ENCODE measurements around the gene FBXL22.

The FBXL22 gene

GRCh38 chr15:63593705-63594671, 3.2 kb upstream of the FBXL22 start:
- Histone ChIP-seq H3K4me1 (ENCODE audit: control insufficient read depth, insufficient read depth, low read length) (peaks cover 5% of the 10 kb centered on the region), H3K27me3 (ENCODE audit: control insufficient read depth, insufficient read depth, low read length, poor library complexity, severe bottlenecking) (no peaks in the 10 kb centered on the region), H3K9me3 (ENCODE audit: control insufficient read depth, low read length) (no peaks in the 10 kb centered on the region), H3K27ac (ENCODE audit: insufficient read depth, low read depth, low read length, poor library complexity, severe bottlenecking) (no peak overlapping the region), H3K4me3 (ENCODE audit: insufficient read depth, low read depth, low read length) (no peak overlapping the region), H3K36me3 (ENCODE audit: control insufficient read depth, insufficient read depth, low read length) (peaks cover 14% of the 10 kb centered on the region)
- 93 to 97% methylated on average over 7 to 9 of the region's 9 CpGs for WGBS, 2 experiments

DNA sequence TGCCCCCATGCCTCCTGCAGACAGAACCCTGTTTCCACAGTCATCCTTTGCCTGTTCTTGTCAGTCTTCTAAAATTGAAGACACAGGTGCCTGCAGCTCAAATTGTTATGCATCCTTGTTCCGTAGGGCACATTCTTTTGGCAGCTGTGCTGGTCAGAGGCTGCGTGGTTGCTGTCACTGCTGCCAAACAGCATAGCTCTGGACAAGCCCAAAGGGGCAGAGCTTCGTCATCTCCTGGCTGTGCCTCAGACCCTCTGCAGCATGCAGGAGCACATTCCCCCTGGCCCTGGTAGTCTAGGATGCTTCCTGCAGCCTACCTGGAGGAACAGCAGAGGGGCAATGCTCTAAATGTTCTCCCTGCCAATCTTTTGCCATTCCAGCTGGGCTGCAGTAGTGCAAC, 2.1 kb upstream of the FBXL22 start:
- 68 to 73% methylated on average over 3 of the region's 3 CpGs for WGBS, 2 experiments
- H3K9me3 ChIP-seq (ENCODE audit: control insufficient read depth, low read length), result no peaks in the 10 kb centered on the region
- peaks cover 8% of the 10 kb centered on the region for H3K36me3 ChIP-seq (ENCODE audit: control insufficient read depth, insufficient read depth, low read length)
- H3K4me1 ChIP-seq (ENCODE audit: control insufficient read depth, insufficient read depth, low read length), result peaks cover 5% of the 10 kb centered on the region
- H3K27me3 ChIP-seq (ENCODE audit: control insufficient read depth, insufficient read depth, low read length, poor library complexity, severe bottlenecking), result no peaks in the 10 kb centered on the region
- H3K27ac ChIP-seq (ENCODE audit: insufficient read depth, low read depth, low read length, poor library complexity, severe bottlenecking), result no peak overlapping the region
- H3K4me3 ChIP-seq (ENCODE audit: insufficient read depth, low read depth, low read length), result no peak overlapping the region

DNA sequence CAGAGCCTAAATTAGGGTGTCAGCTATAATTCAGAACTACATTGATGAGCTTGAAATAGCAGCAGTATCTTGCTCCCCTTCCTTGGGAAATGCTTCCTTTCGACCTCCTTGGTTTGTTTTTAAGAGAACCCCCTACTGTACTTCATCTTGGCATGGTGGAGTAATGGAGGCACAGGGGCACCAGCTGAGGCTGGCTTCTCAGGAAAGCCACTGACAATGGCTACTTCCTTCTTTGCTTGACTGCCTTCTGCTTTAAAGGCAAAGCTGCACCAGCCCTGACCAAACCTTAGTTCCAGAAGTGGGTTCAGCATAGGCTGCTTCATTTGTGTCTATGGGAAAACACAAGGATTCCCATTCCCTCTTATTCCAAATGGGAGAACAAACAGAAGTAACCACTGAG, 1.5 kb upstream of the FBXL22 start:
- Histone ChIP-seq H3K27me3 (ENCODE audit: control insufficient read depth, insufficient read depth, low read length, poor library complexity, severe bottlenecking) (no peaks in the 10 kb centered on the region), H3K4me3 (ENCODE audit: insufficient read depth, low read depth, low read length) (no peak overlapping the region), H3K36me3 (ENCODE audit: control insufficient read depth, insufficient read depth, low read length) (peaks cover 8% of the 10 kb centered on the region), H3K9me3 (ENCODE audit: control insufficient read depth, low read length) (no peaks in the 10 kb centered on the region), H3K27ac (ENCODE audit: insufficient read depth, low read depth, low read length, poor library complexity, severe bottlenecking) (no peak overlapping the region), H3K4me1 (ENCODE audit: control insufficient read depth, insufficient read depth, low read length) (peaks cover 5% of the 10 kb centered on the region)
- WGBS, 2 experiments, result 88 to 93% methylated on average over 1 of the region's 1 CpG

DNA sequence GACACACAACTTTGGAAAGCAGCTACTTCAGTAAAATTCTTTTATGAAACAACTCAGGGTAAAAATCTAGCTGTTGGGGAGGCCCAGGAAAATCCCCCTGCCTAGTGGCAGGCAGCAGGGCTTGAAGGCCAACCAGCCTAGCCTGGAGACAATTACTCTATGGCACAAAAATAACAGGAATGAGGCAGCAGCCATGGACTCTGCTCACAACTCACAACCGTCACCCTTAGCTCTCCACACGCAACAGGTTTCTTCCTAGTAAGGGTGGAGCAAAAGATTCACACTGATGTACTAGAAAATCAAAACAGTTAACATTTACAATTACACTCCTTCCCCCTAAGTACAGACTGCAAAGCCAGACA, 530 bp upstream of the FBXL22 start:
- Histone ChIP-seq H3K4me3 (ENCODE audit: insufficient read depth, low read depth, low read length) (no peak overlapping the region), H3K27me3 (ENCODE audit: control insufficient read depth, insufficient read depth, low read length, poor library complexity, severe bottlenecking) (peaks cover 7% of the 10 kb centered on the region), H3K4me1 (ENCODE audit: control insufficient read depth, insufficient read depth, low read length) (peaks cover 5% of the 10 kb centered on the region), H3K9me3 (ENCODE audit: control insufficient read depth, low read length) (no peaks in the 10 kb centered on the region), H3K27ac (ENCODE audit: insufficient read depth, low read depth, low read length, poor library complexity, severe bottlenecking) (no peak overlapping the region), H3K36me3 (ENCODE audit: control insufficient read depth, insufficient read depth, low read length) (peaks cover under 1% of the 10 kb centered on the region)
- WGBS, 2 experiments, result 90 to 93% methylated on average over 2 of the region's 2 CpGs

DNA sequence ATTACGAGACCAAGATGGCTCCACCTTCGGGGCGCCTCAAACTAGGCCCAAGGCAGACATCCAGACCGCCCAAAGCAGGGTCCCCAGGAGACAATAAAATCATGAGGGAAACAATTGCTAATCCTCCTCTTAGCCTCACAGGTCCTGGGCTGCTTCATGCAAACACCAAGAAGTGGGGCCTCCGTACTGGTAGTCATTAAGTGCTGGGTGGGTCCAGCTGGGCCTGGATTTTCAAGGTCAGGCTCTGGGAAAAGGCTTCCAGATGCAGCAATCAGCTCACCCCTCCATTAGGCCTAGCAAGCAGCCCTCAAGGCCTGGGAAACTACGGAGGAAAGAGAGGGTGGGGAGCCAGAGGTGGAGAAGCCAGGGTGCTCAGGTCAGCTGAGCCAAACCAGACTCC, 634 bp downstream of the FBXL22 start:
- Histone ChIP-seq H3K9me3 (ENCODE audit: control insufficient read depth, low read length) (no peaks in the 10 kb centered on the region), H3K27me3 (ENCODE audit: control insufficient read depth, insufficient read depth, low read length, poor library complexity, severe bottlenecking) (peaks cover 18% of the 10 kb centered on the region), H3K27ac (ENCODE audit: insufficient read depth, low read depth, low read length, poor library complexity, severe bottlenecking) (no peak overlapping the region), H3K36me3 (ENCODE audit: control insufficient read depth, insufficient read depth, low read length) (no peaks in the 10 kb centered on the region), H3K4me1 (ENCODE audit: control insufficient read depth, insufficient read depth, low read length) (peaks cover 5% of the 10 kb centered on the region), H3K4me3 (ENCODE audit: insufficient read depth, low read depth, low read length) (no peak overlapping the region)
- WGBS, 2 experiments, result 89 to 93% methylated on average over 6 of the region's 6 CpGs

GRCh38 chr15:63598473-63599400, 1.6 kb downstream of the FBXL22 start:
- 88% methylated on average over 12 of the region's 12 CpGs for WGBS, 2 experiments
- no peaks in the 10 kb centered on the region for H3K9me3 ChIP-seq (ENCODE audit: control insufficient read depth, low read length)
- peaks cover 18% of the 10 kb centered on the region for H3K27me3 ChIP-seq (ENCODE audit: control insufficient read depth, insufficient read depth, low read length, poor library complexity, severe bottlenecking)
- no peaks in the 10 kb centered on the region for H3K36me3 ChIP-seq (ENCODE audit: control insufficient read depth, insufficient read depth, low read length)
- H3K27ac ChIP-seq (ENCODE audit: insufficient read depth, low read depth, low read length, poor library complexity, severe bottlenecking), result no peak overlapping the region
- H3K4me1 ChIP-seq (ENCODE audit: control insufficient read depth, insufficient read depth, low read length), result peaks cover 5% of the 10 kb centered on the region
- H3K4me3 ChIP-seq (ENCODE audit: insufficient read depth, low read depth, low read length), result no peak overlapping the region

DNA sequence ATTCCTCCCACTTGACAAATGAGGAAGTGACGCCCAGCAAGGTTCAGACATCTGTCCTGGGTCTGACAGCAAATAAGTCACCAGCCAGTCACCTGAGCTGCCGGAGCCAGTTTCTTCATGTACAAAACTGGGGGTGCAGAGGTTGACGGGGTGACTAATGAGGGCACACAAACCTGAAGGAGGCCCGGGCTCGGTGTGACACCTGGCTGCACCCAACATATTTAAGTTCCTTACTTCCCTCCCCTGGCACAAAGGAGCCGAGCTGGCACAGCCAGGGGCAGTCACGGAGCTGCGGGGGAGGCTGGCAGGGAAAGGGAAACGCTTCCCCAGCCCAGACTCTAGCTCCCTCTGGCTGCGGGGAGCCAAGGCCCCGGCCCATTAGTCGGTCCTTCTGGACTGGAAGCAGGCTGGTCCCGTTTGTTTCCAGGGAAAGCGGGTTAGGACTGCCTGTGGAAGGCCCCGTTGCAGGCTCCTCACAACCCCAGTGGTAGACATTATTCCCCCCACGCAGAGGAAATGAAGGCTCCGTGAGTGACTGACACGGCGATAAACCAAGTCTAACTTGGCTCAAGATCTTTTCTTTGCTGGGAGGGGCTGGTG, 2.3 kb downstream of the FBXL22 start:
- H3K9me3 ChIP-seq (ENCODE audit: control insufficient read depth, low read length), result no peaks in the 10 kb centered on the region
- peak overlapping the region; percentile 64 for H3K4me3 ChIP-seq (ENCODE audit: insufficient read depth, low read depth, low read length)
- H3K27ac ChIP-seq (ENCODE audit: insufficient read depth, low read depth, low read length, poor library complexity, severe bottlenecking), result no peak overlapping the region
- H3K36me3 ChIP-seq (ENCODE audit: control insufficient read depth, insufficient read depth, low read length), result no peaks in the 10 kb centered on the region
- WGBS, 2 experiments, result 57 to 64% methylated on average over 19 of the region's 19 CpGs
- peaks cover 18% of the 10 kb centered on the region for H3K27me3 ChIP-seq (ENCODE audit: control insufficient read depth, insufficient read depth, low read length, poor library complexity, severe bottlenecking)
- H3K4me1 ChIP-seq (ENCODE audit: control insufficient read depth, insufficient read depth, low read length), result peaks cover 5% of the 10 kb centered on the region

GRCh38 chr15:63600001-63600615, 2.9 kb downstream of the FBXL22 start:
- H3K9me3 ChIP-seq (ENCODE audit: control insufficient read depth, low read length), result no peaks in the 10 kb centered on the region

DNA sequence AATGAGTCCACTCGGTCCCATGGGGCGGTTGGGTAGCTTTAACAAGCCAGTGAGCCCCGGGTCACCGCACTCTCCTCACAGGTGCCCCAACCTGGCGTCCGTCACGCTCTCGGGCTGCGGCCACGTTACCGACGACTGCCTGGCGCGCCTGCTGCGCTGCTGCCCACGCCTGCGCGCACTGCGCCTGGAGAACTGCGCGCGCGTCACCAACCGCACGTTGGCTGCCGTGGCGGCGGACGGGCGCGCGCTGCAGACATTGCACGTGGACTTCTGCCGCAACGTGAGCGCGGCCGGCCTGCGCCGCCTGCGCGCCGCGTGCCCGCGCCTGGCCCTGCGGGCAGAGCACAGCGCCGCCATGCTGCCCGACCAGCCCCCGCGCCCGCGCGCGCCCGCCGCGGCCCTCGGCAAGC, 3.4 kb downstream of the FBXL22 start:
- 0 to 1% methylated on average over 60 of the region's 60 CpGs for WGBS, 2 experiments
- Histone ChIP-seq H3K27ac (ENCODE audit: insufficient read depth, low read depth, low read length, poor library complexity, severe bottlenecking) (peak overlapping the region; percentile 18), H3K9me3 (ENCODE audit: control insufficient read depth, low read length) (no peaks in the 10 kb centered on the region), H3K4me1 (ENCODE audit: control insufficient read depth, insufficient read depth, low read length) (peaks cover 5% of the 10 kb centered on the region), H3K27me3 (ENCODE audit: control insufficient read depth, insufficient read depth, low read length, poor library complexity, severe bottlenecking) (peaks cover 18% of the 10 kb centered on the region), H3K4me3 (ENCODE audit: insufficient read depth, low read depth, low read length) (peak overlapping the region; percentile 64), H3K36me3 (ENCODE audit: control insufficient read depth, insufficient read depth, low read length) (no peaks in the 10 kb centered on the region)

More at GRCh38 chr15:63600001-63600615, 2.9 kb downstream of the FBXL22 start:
- Histone ChIP-seq H3K36me3 (ENCODE audit: control insufficient read depth, insufficient read depth, low read length) (no peaks in the 10 kb centered on the region), H3K27me3 (ENCODE audit: control insufficient read depth, insufficient read depth, low read length, poor library complexity, severe bottlenecking) (peaks cover 18% of the 10 kb centered on the region), H3K27ac (ENCODE audit: insufficient read depth, low read depth, low read length, poor library complexity, severe bottlenecking) (peak overlapping the region; percentile 18), H3K4me1 (ENCODE audit: control insufficient read depth, insufficient read depth, low read length) (peaks cover 5% of the 10 kb centered on the region), H3K4me3 (ENCODE audit: insufficient read depth, low read depth, low read length) (peak overlapping the region; percentile 64)
- WGBS, 2 experiments, result 14 to 16% methylated on average over 26 of the region's 26 CpGs

Data from ectodermal cell (in vitro differentiated cells).